Nephron (organoid): Measurements from ENCODE around the gene TUBGCP3.
A peak's percentile ranks its signal among the peaks of the same experiment; 100 is the strongest.

Source experiments
- H3K27ac Mint-ChIP-seq, 3 experiments: 2 replicates each; pipeline ENCODE4 v1.8.0; 2020; ENCODE audit warnings: mixed read lengths in 3 of 3, mild to moderate bottlenecking in 2 of 3, moderate library complexity in 1 of 3
- H3K27me3 Mint-ChIP-seq: 2 replicates; pipeline ENCODE4 v1.8.0; 2021; ENCODE audit warnings: low read depth, mild to moderate bottlenecking, moderate library complexity, mixed read lengths
- H3K36me3 Mint-ChIP-seq: 2 replicates; pipeline ENCODE4 v1.8.0; 2020; ENCODE audit warnings: low read depth, mixed read lengths
- H3K4me1 Mint-ChIP-seq: 2 replicates; pipeline ENCODE4 v1.8.0; 2020; ENCODE audit warnings: mixed read lengths
- H3K4me3 Mint-ChIP-seq, 3 experiments: 2 replicates each; pipeline ENCODE4 v1.8.0; 2020; ENCODE audit warnings: mild to moderate bottlenecking in 3 of 3, mixed read lengths in 3 of 3, moderate library complexity in 2 of 3
- H3K9me3 Mint-ChIP-seq: 2 replicates; pipeline ENCODE4 v1.8.0; 2020; ENCODE audit warnings: mixed read lengths
- TF ChIP-seq, protein P1 (sequence below), 3 experiments: fragments of 200-600 bp; sonication (generic); IDR thresholded peaks; one replicate each; pipeline ENCODE4 v1.5.0; 2021; ENCODE audit warnings: antibody characterized with exemption in 3 of 3; ENCODE audit not compliant: unreplicated experiment in 3 of 3

Gene TUBGCP3

GRCh38 chr13:112446867-112447266 is 141.1 kb downstream of the TUBGCP3 start:
- Mint-ChIP-seq H3K36me3 (no peaks in the 10 kb centered on the region), H3K9me3 (no peaks in the 10 kb centered on the region), H3K27me3 (peaks cover 57% of the 10 kb centered on the region), H3K4me3 (no peak overlapping the region), H3K27ac (no peak overlapping the region), H3K4me1 (peaks cover 9% of the 10 kb centered on the region)
- TF ChIP-seq, protein P1, sequence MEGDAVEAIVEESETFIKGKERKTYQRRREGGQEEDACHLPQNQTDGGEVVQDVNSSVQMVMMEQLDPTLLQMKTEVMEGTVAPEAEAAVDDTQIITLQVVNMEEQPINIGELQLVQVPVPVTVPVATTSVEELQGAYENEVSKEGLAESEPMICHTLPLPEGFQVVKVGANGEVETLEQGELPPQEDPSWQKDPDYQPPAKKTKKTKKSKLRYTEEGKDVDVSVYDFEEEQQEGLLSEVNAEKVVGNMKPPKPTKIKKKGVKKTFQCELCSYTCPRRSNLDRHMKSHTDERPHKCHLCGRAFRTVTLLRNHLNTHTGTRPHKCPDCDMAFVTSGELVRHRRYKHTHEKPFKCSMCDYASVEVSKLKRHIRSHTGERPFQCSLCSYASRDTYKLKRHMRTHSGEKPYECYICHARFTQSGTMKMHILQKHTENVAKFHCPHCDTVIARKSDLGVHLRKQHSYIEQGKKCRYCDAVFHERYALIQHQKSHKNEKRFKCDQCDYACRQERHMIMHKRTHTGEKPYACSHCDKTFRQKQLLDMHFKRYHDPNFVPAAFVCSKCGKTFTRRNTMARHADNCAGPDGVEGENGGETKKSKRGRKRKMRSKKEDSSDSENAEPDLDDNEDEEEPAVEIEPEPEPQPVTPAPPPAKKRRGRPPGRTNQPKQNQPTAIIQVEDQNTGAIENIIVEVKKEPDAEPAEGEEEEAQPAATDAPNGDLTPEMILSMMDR (IDR thresholded peaks at IDR 0.05; ENCODE audit: unreplicated experiment in 3 of 3) = no peak

DNA sequence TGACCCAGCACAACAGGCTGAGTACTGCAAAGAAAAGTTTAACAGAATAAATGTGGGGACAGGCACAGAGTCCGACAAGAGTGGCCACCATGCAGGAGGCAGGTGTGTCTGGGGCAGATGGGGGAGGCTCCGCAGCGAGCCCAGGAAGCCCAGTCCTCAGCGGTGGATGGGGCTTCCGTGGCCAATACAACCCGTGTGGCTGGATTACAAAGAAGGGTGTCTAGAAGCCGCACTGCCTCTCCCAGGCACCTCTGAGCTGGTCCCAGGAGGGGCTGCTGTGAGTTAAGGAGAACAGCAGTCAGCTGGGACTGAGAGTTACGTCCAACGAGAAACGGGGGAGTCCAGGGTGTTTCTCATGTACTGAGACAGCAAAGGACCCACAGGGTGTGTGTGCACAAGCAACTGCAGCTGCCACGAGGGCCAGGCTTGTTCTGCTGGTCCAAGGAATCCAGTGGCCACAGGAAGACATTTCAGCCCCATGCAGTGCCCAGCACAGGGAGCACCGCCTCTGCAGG is 141.5 kb downstream of the TUBGCP3 start:
- no peak overlapping the region for H3K27ac Mint-ChIP-seq
- no peaks in the 10 kb centered on the region for H3K36me3 Mint-ChIP-seq
- TF ChIP-seq, protein P1 (IDR thresholded peaks at IDR 0.05; ENCODE audit: unreplicated experiment in 3 of 3) = no peak
- H3K9me3 Mint-ChIP-seq = no peaks in the 10 kb centered on the region
- peaks cover 59% of the 10 kb centered on the region for H3K27me3 Mint-ChIP-seq
- no peak overlapping the region for H3K4me3 Mint-ChIP-seq
- peaks cover 9% of the 10 kb centered on the region for H3K4me1 Mint-ChIP-seq

- TF ChIP-seq, protein P1 (IDR thresholded peaks at IDR 0.05; ENCODE audit: unreplicated experiment in 3 of 3) = no peak
- peaks cover 3% of the 10 kb centered on the region for H3K4me1 Mint-ChIP-seq
- H3K36me3 Mint-ChIP-seq = no peaks in the 10 kb centered on the region
- H3K4me3 Mint-ChIP-seq = no peak overlapping the region
- H3K27me3 Mint-ChIP-seq = peaks cover 65% of the 10 kb centered on the region
- H3K9me3 Mint-ChIP-seq = no peaks in the 10 kb centered on the region
- no peak overlapping the region for H3K27ac Mint-ChIP-seq
Measured at GRCh38 chr13:112445411-112446271, 142.3 kb downstream of the TUBGCP3 start.

GRCh38 chr13:112444416-112445399 is 143.2 kb downstream of the TUBGCP3 start:
- H3K4me3 Mint-ChIP-seq = no peak overlapping the region
- no peaks in the 10 kb centered on the region for H3K36me3 Mint-ChIP-seq
- H3K27ac Mint-ChIP-seq = no peak overlapping the region
- H3K4me1 Mint-ChIP-seq = no peaks in the 10 kb centered on the region
- TF ChIP-seq, protein P1 (IDR thresholded peaks at IDR 0.05; ENCODE audit: unreplicated experiment in 3 of 3) = no peak
- H3K27me3 Mint-ChIP-seq = peaks cover 68% of the 10 kb centered on the region
- H3K9me3 Mint-ChIP-seq = no peaks in the 10 kb centered on the region

GRCh38 chr13:112443995-112444311 is 144.0 kb downstream of the TUBGCP3 start:
- H3K4me3 Mint-ChIP-seq = no peak overlapping the region
- no peaks in the 10 kb centered on the region for H3K4me1 Mint-ChIP-seq
- H3K27me3 Mint-ChIP-seq = peaks cover 67% of the 10 kb centered on the region
- no peak overlapping the region for H3K27ac Mint-ChIP-seq
- peaks cover 4% of the 10 kb centered on the region for H3K9me3 Mint-ChIP-seq
- H3K36me3 Mint-ChIP-seq = no peaks in the 10 kb centered on the region
- TF ChIP-seq, protein P1 (IDR thresholded peaks at IDR 0.05; ENCODE audit: unreplicated experiment in 3 of 3) = peak; percentile 83 to 93 (median 87)
